Endodermal cell (in vitro differentiated cells): Measurements from ENCODE around the gene GNA12. TPM values are rescaled to one million over a fixed set of nuclear protein-coding genes. Genes with fewer than 3 reads are reported as not detected.

Experiments used
- DNase-seq: peaks from one replicate; pipeline ENCODE4 v3.0.0-alpha.2; 2017
- H3K27ac ChIP-seq: 2 replicates; pipeline ENCODE4 v1.5.1; 2013; ENCODE audit warnings: mild to moderate bottlenecking, low read depth, low read length, moderate library complexity
- H3K27me3 ChIP-seq: 2 replicates; pipeline ENCODE4 v1.6.1; 2013; ENCODE audit warnings: mild to moderate bottlenecking, low read length, moderate library complexity; ENCODE audit not compliant: insufficient read depth, control insufficient read depth, poor library complexity, severe bottlenecking
- H3K36me3 ChIP-seq: 2 replicates; pipeline ENCODE4 v1.7.0; 2013; ENCODE audit warnings: mild to moderate bottlenecking, low read length, moderate library complexity; ENCODE audit not compliant: control insufficient read depth, insufficient read depth
- H3K4me1 ChIP-seq: one replicate; pipeline ENCODE4 v1.7.0; 2013; ENCODE audit warnings: low read length; ENCODE audit not compliant: control insufficient read depth, insufficient read depth
- H3K4me3 ChIP-seq: 2 replicates; pipeline ENCODE4 v1.5.1; 2013; ENCODE audit warnings: mild to moderate bottlenecking, low read length, moderate library complexity
- H3K9ac ChIP-seq: 2 replicates; pipeline ENCODE4 v1.6.1; 2013; ENCODE audit warnings: mild to moderate bottlenecking, low read length, moderate library complexity; ENCODE audit not compliant: poor library complexity, severe bottlenecking; ENCODE audit errors: extremely low read depth
- H3K9me3 ChIP-seq: 2 replicates; pipeline ENCODE4 v1.6.1; 2013; ENCODE audit warnings: mild to moderate bottlenecking, low read length, moderate library complexity; ENCODE audit not compliant: control insufficient read depth
- H3K27ac Mint-ChIP-seq: 2 replicates; pipeline ENCODE4 v1.8.0; 2020; ENCODE audit warnings: mixed read lengths
- H3K27me3 Mint-ChIP-seq: 2 replicates; pipeline ENCODE4 v1.8.0; 2021; ENCODE audit warnings: mild to moderate bottlenecking, mixed read lengths; ENCODE audit not compliant: insufficient read depth
- H3K36me3 Mint-ChIP-seq: 2 replicates; pipeline ENCODE4 v1.8.0; 2020; ENCODE audit warnings: low read depth, mixed read lengths
- H3K4me1 Mint-ChIP-seq: 2 replicates; pipeline ENCODE4 v1.8.0; 2020; ENCODE audit warnings: mixed read lengths
- H3K4me3 Mint-ChIP-seq: 2 replicates; pipeline ENCODE4 v1.8.0; 2020; ENCODE audit warnings: mild to moderate bottlenecking, moderate library complexity, mixed read lengths
- H3K9me3 Mint-ChIP-seq: 2 replicates; pipeline ENCODE4 v1.8.0; 2020; ENCODE audit warnings: mild to moderate bottlenecking, mixed read lengths
- WGBS, 2 experiments: methylation state at CpG; one replicate each; pipeline versions ENCODE4 v1.1.5 to v1.1.7; 2013; ENCODE audit warnings: missing lambda C conversion rate in 2 of 2, mixed read lengths in 1 of 2; ENCODE audit not compliant: insufficient coverage in 1 of 2, insufficient read length in 1 of 2; 5-methylcytosine and 5-hydroxymethylcytosine counted together
- total RNA-seq, 2 donors: library from RNA; stranded (reverse); fragmentation: NEBNext Ultra II Directional in 1 of 2; extraction: Animal tissue kit (Norgen Biotek cat#: 25700) in 1 of 2; gene quantifications; 2 replicates in 1 of 2; 3 replicates in 1 of 2; pipeline ENCODE4 v1.2.1, GENCODE V29; 2021
- TF ChIP-seq, protein P1 (sequence below): fragments of 200-600 bp; sonication (generic); conservative IDR thresholded peaks from 2 replicates; pipeline ENCODE4 v1.5.0; 2021; ENCODE audit warnings: antibody characterized with exemption, mild to moderate bottlenecking

Gene GNA12
- total RNA-seq, 2 donors from 2014 or later: 55.0 to 64.7 TPM

DNA sequence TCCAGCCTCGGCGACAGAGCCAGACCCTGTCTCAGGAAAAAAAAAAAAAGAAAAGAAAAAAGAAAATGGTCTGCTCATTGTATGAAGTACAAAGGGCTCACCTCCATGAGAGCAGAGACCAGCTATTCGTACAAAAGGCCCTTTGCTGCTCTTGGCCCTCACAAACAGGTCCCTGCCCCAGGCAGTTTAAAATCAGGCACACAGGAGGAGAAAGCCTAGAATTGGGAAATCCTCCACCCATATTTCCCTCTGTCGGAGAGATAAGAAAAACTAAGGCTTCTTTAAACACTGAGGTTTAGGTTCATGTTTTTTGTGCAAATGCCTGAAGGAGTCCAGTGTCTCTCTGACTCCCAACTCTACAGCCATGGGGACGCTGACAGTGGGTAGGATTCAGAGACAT is 15.1 kb downstream of the GNA12 start:
- H3K4me1 ChIP-seq: no peaks in the 10 kb centered on the region
- no peak overlapping the region for H3K27ac Mint-ChIP-seq

DNA sequence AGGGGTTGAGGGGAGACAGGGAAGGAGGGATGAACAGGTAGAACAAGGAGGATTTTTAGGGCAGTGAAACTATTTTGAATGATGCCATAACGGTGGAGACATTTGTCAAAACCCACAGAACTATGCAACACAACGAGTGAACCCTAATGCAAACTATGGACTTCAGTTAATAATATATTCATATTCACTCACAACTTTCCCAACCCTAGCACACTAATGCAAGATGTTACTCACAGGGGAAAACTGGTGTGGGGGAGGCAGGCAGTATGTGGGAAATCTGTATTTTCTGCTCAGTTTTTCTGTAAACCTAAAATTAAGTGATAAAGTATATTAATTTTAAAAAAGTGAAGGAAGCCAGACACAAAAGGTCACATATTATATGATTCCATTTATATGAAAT is 17.3 kb downstream of the GNA12 start:
- H3K9me3 ChIP-seq: no peaks in the 10 kb centered on the region
- H3K27ac Mint-ChIP-seq: no peak overlapping the region
- no peaks in the 10 kb centered on the region for H3K9me3 Mint-ChIP-seq
- H3K36me3 Mint-ChIP-seq: peaks cover 19% of the 10 kb centered on the region
- H3K27ac ChIP-seq: no peak overlapping the region
- H3K9ac ChIP-seq: no peak overlapping the region
- H3K4me3 ChIP-seq: no peak overlapping the region
- TF ChIP-seq, protein P1, sequence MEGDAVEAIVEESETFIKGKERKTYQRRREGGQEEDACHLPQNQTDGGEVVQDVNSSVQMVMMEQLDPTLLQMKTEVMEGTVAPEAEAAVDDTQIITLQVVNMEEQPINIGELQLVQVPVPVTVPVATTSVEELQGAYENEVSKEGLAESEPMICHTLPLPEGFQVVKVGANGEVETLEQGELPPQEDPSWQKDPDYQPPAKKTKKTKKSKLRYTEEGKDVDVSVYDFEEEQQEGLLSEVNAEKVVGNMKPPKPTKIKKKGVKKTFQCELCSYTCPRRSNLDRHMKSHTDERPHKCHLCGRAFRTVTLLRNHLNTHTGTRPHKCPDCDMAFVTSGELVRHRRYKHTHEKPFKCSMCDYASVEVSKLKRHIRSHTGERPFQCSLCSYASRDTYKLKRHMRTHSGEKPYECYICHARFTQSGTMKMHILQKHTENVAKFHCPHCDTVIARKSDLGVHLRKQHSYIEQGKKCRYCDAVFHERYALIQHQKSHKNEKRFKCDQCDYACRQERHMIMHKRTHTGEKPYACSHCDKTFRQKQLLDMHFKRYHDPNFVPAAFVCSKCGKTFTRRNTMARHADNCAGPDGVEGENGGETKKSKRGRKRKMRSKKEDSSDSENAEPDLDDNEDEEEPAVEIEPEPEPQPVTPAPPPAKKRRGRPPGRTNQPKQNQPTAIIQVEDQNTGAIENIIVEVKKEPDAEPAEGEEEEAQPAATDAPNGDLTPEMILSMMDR: no peak
- no peak overlapping the region for H3K4me3 Mint-ChIP-seq
- 100% methylated on average over 2 of the region's 2 CpGs for WGBS, 2 experiments
- no peak for DNase-seq
- H3K36me3 ChIP-seq: peaks cover 30% of the 10 kb centered on the region
- H3K4me1 ChIP-seq: peaks cover 3% of the 10 kb centered on the region
- H3K27me3 Mint-ChIP-seq: no peaks in the 10 kb centered on the region
- H3K4me1 Mint-ChIP-seq: peaks cover 49% of the 10 kb centered on the region
- no peaks in the 10 kb centered on the region for H3K27me3 ChIP-seq

More for the DNA sequence above, 15.1 kb downstream of the GNA12 start:
- H3K9ac ChIP-seq: no peak overlapping the region
- H3K9me3 ChIP-seq: no peaks in the 10 kb centered on the region
- H3K27me3 ChIP-seq: no peaks in the 10 kb centered on the region
- H3K4me3 ChIP-seq: no peak overlapping the region
- Mint-ChIP-seq H3K36me3 (peaks cover 26% of the 10 kb centered on the region), H3K27me3 (no peaks in the 10 kb centered on the region), H3K4me1 (peaks cover 35% of the 10 kb centered on the region), H3K9me3 (no peaks in the 10 kb centered on the region), H3K4me3 (no peak overlapping the region)
- TF ChIP-seq, protein P1: no peak
- DNase-seq: no peak
- H3K36me3 ChIP-seq: peaks cover 51% of the 10 kb centered on the region
- 92 to 93% methylated on average over 3 to 5 of the region's 5 CpGs for WGBS, 2 experiments
- H3K27ac ChIP-seq: no peak overlapping the region

DNA sequence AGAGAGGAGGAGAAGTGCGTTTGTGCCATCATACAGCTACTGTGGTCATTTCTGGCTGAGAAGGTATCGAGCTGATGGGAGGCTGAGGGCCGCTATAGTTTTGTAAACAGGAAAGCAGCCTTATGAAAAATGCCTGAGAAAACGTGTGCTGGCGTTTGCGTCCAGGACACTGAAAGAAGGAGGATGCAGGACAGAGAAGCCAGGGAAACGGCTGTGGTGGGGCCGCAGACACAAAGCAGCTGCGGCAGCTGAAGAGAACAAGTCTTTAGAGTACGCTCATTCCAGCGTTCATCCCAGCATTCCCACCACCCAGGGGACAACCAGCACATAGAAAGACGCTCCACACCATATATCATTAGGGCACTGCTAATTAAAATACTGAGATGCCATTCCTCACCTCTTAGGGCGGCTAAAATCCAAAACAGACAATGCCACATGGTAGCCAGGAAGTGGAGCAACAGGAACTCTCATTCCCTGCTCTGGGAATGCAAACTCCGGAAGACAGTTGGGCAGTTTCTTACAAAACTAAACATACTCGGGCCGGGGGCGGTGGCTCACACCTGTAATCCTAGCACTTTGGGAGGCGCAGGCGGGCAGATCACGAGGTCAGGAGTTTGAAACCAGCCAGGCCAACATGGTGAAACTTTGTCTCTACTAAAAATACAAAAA is 18.4 kb downstream of the GNA12 start:
- Histone ChIP-seq H3K27ac (no peak overlapping the region), H3K27me3 (no peaks in the 10 kb centered on the region), H3K9me3 (no peaks in the 10 kb centered on the region), H3K4me3 (no peak overlapping the region), H3K9ac (no peak overlapping the region), H3K4me1 (peaks cover 3% of the 10 kb centered on the region), H3K36me3 (peaks cover 26% of the 10 kb centered on the region)
- WGBS, 2 experiments: 85 to 92% methylated on average over 18 to 20 of the region's 20 CpGs
- peaks cover 19% of the 10 kb centered on the region for H3K36me3 Mint-ChIP-seq
- H3K4me3 Mint-ChIP-seq: no peak overlapping the region
- DNase-seq: no peak
- H3K9me3 Mint-ChIP-seq: no peaks in the 10 kb centered on the region
- TF ChIP-seq, protein P1: no peak
- peak overlapping the region; percentile 88 for H3K27ac Mint-ChIP-seq
- peaks cover 54% of the 10 kb centered on the region for H3K4me1 Mint-ChIP-seq
- H3K27me3 Mint-ChIP-seq: no peaks in the 10 kb centered on the region
